Measurements from ENCODE around the gene SAYSD1. TPM values are rescaled to one million over a fixed set of nuclear protein-coding genes. Genes with fewer than 3 reads are reported as not detected.

Gene SAYSD1
- total and polyA plus RNA-seq, 9 of the 15 experiments (the other 6 are each of a cell fraction or from before 2014, with no cell fraction given): 3.5 to 19.1 (median 12.4) TPM

- in situ Hi-C loops (cut with MboI) (no loop called here), intact Hi-C loops (cut with micrococcal nuclease) (no loop called here)
- TF ChIP-seq CBX2 (IDR thresholded peaks at IDR 0.05; ENCODE audit: insufficient read depth, low read length, poor library complexity, severe bottlenecking) (no peak), RB1 (IDR thresholded peaks at IDR 0.05; ENCODE audit: low read depth) (no peak), ZNF696 (CRISPR knock-in tag; conservative IDR thresholded peaks at IDR 0.05) (no peak), ZEB2 (IDR thresholded peaks at IDR 0.05) (no peak), PURB (CRISPR knock-in tag; IDR thresholded peaks at IDR 0.05; ENCODE audit: low read depth) (no peak), SMARCA4 (IDR thresholded peaks at IDR 0.05) (no peak), TBL1XR1 (IDR thresholded peaks at IDR 0.05; ENCODE audit: low read length in 2 of 2) (no peak), ZNF146 (CRISPR knock-in tag; IDR thresholded peaks at IDR 0.05; ENCODE audit: unreplicated experiment) (no peak), SETDB1 (IDR thresholded peaks at IDR 0.05; ENCODE audit: low read length) (no peak)
- TF ChIP-seq, protein P1, sequence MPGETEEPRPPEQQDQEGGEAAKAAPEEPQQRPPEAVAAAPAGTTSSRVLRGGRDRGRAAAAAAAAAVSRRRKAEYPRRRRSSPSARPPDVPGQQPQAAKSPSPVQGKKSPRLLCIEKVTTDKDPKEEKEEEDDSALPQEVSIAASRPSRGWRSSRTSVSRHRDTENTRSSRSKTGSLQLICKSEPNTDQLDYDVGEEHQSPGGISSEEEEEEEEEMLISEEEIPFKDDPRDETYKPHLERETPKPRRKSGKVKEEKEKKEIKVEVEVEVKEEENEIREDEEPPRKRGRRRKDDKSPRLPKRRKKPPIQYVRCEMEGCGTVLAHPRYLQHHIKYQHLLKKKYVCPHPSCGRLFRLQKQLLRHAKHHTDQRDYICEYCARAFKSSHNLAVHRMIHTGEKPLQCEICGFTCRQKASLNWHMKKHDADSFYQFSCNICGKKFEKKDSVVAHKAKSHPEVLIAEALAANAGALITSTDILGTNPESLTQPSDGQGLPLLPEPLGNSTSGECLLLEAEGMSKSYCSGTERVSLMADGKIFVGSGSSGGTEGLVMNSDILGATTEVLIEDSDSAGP (CRISPR knock-in tag; IDR thresholded peaks at IDR 0.05): no peak
- H3K27me3 ChIP-seq (ENCODE audit: control insufficient read depth in 2 of 2, insufficient read depth in 2 of 2, low read length in 2 of 2): peaks cover 24 to 75% of the 10 kb centered on the region in 2 experiments; a peak in 4 of 5 replicates
- H3K4me1 ChIP-seq (replicated peaks in 1 of 2; ENCODE audit: control insufficient read depth in 2 of 2, insufficient read depth in 2 of 2, low read length in 2 of 2): no peaks in the 10 kb centered on the region
- CTCF ChIA-PET (ENCODE audit: low intra/inter-chr PET ratio): no interaction called here
- H3K4me3 ChIP-seq: no peak overlapping the region
- DNase-seq (ENCODE audit: extremely low read depth in 1 of 4, low spot score in 3 of 4) (no peak), FAIRE-seq (no peak), ATAC-seq (no peak)
- 1% methylated on average over 9 of the region's 9 CpGs for WGBS (ENCODE audit: insufficient coverage, low coverage, missing lambda C conversion rate)
- BruUV-seq (replicated peaks): no TSS peak
- H3K9me1 ChIP-seq (ENCODE audit: control insufficient read depth, insufficient read depth, low read length): no peaks in the 10 kb centered on the region
- no peaks in the 10 kb centered on the region for H3K9me3 ChIP-seq (replicated peaks; ENCODE audit: control insufficient read depth, insufficient read depth, low read depth, low read length)
- no peaks in the 10 kb centered on the region for H3K79me2 ChIP-seq (ENCODE audit: control insufficient read depth, insufficient read depth, low read length)
- H3K9ac ChIP-seq (ENCODE audit: insufficient read depth in 1 of 2, low read depth in 2 of 2, low read length in 2 of 2): no peak overlapping the region
- peaks cover 4% of the 10 kb centered on the region; the same call in 1 of the 2 replicates for H4K20me1 ChIP-seq (replicated peaks; ENCODE audit: control insufficient read depth, insufficient read depth, low read length)
- H3K4me2 ChIP-seq (ENCODE audit: insufficient read depth, low read length): no peak overlapping the region
- POLR2A ChIA-PET: no interaction called here
- no peaks in the 10 kb centered on the region for H3K36me3 ChIP-seq (ENCODE audit: control insufficient read depth, insufficient read depth, low read length)
- H2AFZ ChIP-seq (ENCODE audit: low read depth, low read length): no peak overlapping the region
- H3K27ac ChIP-seq (ENCODE audit: extremely low read depth, low read depth, low read length): no peak overlapping the region
Observed at GRCh38 chr6:39076623-39077535, 38.1 kb downstream of the SAYSD1 start.
